Astrocyte (in vitro differentiated cells and primary cell): ENCODE measurements around the gene ZNF512. TPM values are rescaled to one million over a fixed set of nuclear protein-coding genes. Genes with fewer than 3 reads are reported as not detected.
"Not testable (repeated sequence)": the region's sequence is repeated elsewhere in the genome, so short reads cannot be mapped to it uniquely, and the experiment has no call there.

Experiments used
- DNase-seq: peaks from one replicate; pipeline ENCODE4 v3.0.0-alpha.2; 2010; ENCODE audit warnings: low read depth
- FAIRE-seq: peaks from 2 replicates; lab custom pipeline; 2011; peaks lifted over from hg19 to GRCh38; lab: Jason Lieb, UNC
- H2AFZ ChIP-seq: 2 replicates; pipeline ENCODE4 v1.6.0; 2012; ENCODE audit warnings: low read depth, low read length, inconsistent platforms
- H3K27ac ChIP-seq: 2 replicates; pipeline ENCODE4 v1.5.1; 2011; ENCODE audit warnings: low read depth, low read length, inconsistent platforms
- H3K27me3 ChIP-seq: 2 replicates; pipeline ENCODE4 v1.6.0; 2011; ENCODE audit warnings: low read length, inconsistent platforms; ENCODE audit not compliant: insufficient read depth
- H3K36me3 ChIP-seq: 2 replicates; pipeline ENCODE4 v1.5.1; 2011; ENCODE audit warnings: low read length, inconsistent platforms; ENCODE audit not compliant: insufficient read depth
- H3K4me1 ChIP-seq: 2 replicates; pipeline ENCODE4 v1.5.1; 2011; ENCODE audit warnings: low read length, inconsistent platforms; ENCODE audit not compliant: insufficient read depth
- H3K4me2 ChIP-seq: 2 replicates; pipeline ENCODE4 v1.6.0; 2012; ENCODE audit warnings: low read length, inconsistent platforms
- H3K4me3 ChIP-seq: 2 replicates; pipeline ENCODE4 v1.5.1; 2011; ENCODE audit warnings: low read depth, mild to moderate bottlenecking, low read length, inconsistent platforms; ENCODE audit not compliant: insufficient read depth
- H3K79me2 ChIP-seq: 2 replicates; pipeline ENCODE4 v1.6.0; 2012; ENCODE audit warnings: mild to moderate bottlenecking, low read length, inconsistent platforms; ENCODE audit not compliant: insufficient read depth
- H3K9ac ChIP-seq: 2 replicates; pipeline ENCODE4 v1.6.0; 2012; ENCODE audit warnings: mild to moderate bottlenecking, low read length, inconsistent platforms
- H3K9me3 ChIP-seq: 2 replicates; pipeline ENCODE4 v1.5.1; 2012; ENCODE audit warnings: low read depth, mild to moderate bottlenecking, low read length, inconsistent platforms; ENCODE audit not compliant: insufficient read depth
- H4K20me1 ChIP-seq: 2 replicates; pipeline ENCODE4 v1.6.0; 2012; ENCODE audit warnings: low read length, inconsistent platforms; ENCODE audit not compliant: insufficient read depth
- H3K27ac Mint-ChIP-seq: one replicate; pipeline ENCODE4 v1.8.0; 2021; ENCODE audit warnings: mild to moderate bottlenecking, mixed read lengths; ENCODE audit not compliant: unreplicated experiment
- H3K27me3 Mint-ChIP-seq: one replicate; pipeline ENCODE4 v1.8.0; 2021; ENCODE audit warnings: low read depth, mixed read lengths; ENCODE audit not compliant: unreplicated experiment
- H3K36me3 Mint-ChIP-seq: one replicate; pipeline ENCODE4 v1.8.0; 2021; ENCODE audit warnings: low read depth, mixed read lengths; ENCODE audit not compliant: unreplicated experiment
- H3K4me1 Mint-ChIP-seq: one replicate; pipeline ENCODE4 v1.8.0; 2021; ENCODE audit warnings: low read depth, mixed read lengths; ENCODE audit not compliant: unreplicated experiment
- H3K4me3 Mint-ChIP-seq: one replicate; pipeline ENCODE4 v1.8.0; 2021; ENCODE audit warnings: mild to moderate bottlenecking, moderate library complexity, mixed read lengths; ENCODE audit not compliant: unreplicated experiment
- H3K9me3 Mint-ChIP-seq: one replicate; pipeline ENCODE4 v1.8.0; 2021; ENCODE audit warnings: mild to moderate bottlenecking, mixed read lengths; ENCODE audit not compliant: unreplicated experiment
- EZH2 ChIP-seq: IDR thresholded peaks from 2 replicates; pipeline ENCODE4 v1.6.1; 2012; ENCODE audit warnings: mild to moderate bottlenecking, low read length, inconsistent platforms; ENCODE audit not compliant: insufficient read depth
- total RNA-seq: library from RNA; stranded (reverse); gene quantifications from 2 replicates; pipeline ENCODE4 v1.2.1, GENCODE V29; 2021
- TF ChIP-seq, protein P1 (sequence below): IDR thresholded peaks from 2 replicates; pipeline ENCODE4 v1.5.1; 2011; ENCODE audit warnings: low read depth, mild to moderate bottlenecking, inconsistent platforms, low read length, moderate library complexity; ENCODE audit not compliant: insufficient read depth

Gene ZNF512
- total RNA-seq, 1 donor from 2014 or later: 32.5 TPM

- not testable (repeated sequence) for FAIRE-seq, H3K4me3 Mint-ChIP-seq, DNase-seq, H3K36me3 ChIP-seq, H2AFZ ChIP-seq, H3K27ac ChIP-seq, H3K9ac ChIP-seq, H3K27ac Mint-ChIP-seq, H3K4me1 Mint-ChIP-seq, H3K9me3 ChIP-seq, H3K27me3 Mint-ChIP-seq, H3K4me2 ChIP-seq, H3K27me3 ChIP-seq, H3K4me1 ChIP-seq, H3K4me3 ChIP-seq
- peaks cover 27% of the 10 kb centered on the region for H3K9me3 Mint-ChIP-seq
- Histone ChIP-seq H3K79me2 (peaks cover 95% of the 10 kb centered on the region), H4K20me1 (peaks cover 67% of the 10 kb centered on the region)
- peaks cover 33% of the 10 kb centered on the region for H3K36me3 Mint-ChIP-seq
These were observed 11.3 kb downstream of the ZNF512 start for GRCh38 chr2:27594020-27594703.

- H3K27me3 ChIP-seq, H3K27ac ChIP-seq, H3K9me3 ChIP-seq, H3K4me2 ChIP-seq, H3K4me1 Mint-ChIP-seq, H2AFZ ChIP-seq, H3K9ac ChIP-seq, DNase-seq, H3K4me1 ChIP-seq, H3K27me3 Mint-ChIP-seq, H3K4me3 Mint-ChIP-seq, H3K27ac Mint-ChIP-seq, FAIRE-seq, H3K4me3 ChIP-seq: not testable (repeated sequence)
- H3K36me3 Mint-ChIP-seq: peaks cover 33% of the 10 kb centered on the region
- Histone ChIP-seq H3K36me3 (peaks cover 11% of the 10 kb centered on the region), H4K20me1 (peaks cover 68% of the 10 kb centered on the region), H3K79me2 (peaks cover 95% of the 10 kb centered on the region)
- peaks cover 27% of the 10 kb centered on the region for H3K9me3 Mint-ChIP-seq
These were observed 12.6 kb downstream of the ZNF512 start for GRCh38 chr2:27595412-27595811.

DNA sequence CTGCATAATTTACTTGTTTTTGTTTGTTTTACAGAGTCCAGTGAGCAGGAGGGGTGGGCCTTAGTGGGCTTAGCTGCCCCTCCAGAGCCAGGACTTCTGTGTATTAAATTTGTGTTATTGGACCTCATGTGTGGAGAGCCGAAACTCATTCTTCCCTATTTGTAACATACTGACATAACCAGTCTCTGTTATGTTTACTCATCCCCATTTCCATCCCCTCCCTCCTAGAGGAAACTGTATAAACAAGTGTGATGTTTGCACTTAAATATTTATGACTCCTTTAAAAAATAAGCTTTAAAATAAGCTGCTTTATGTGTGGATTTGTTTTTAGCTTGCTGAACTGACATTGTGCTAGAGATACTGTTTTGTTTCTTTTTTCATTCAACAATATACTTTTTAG, 13.8 kb downstream of the ZNF512 start:
- Histone ChIP-seq H4K20me1 (peaks cover 65% of the 10 kb centered on the region), H3K9me3 (no peaks in the 10 kb centered on the region)
- peaks cover 36% of the 10 kb centered on the region for H3K36me3 Mint-ChIP-seq

More for the DNA sequence above, 13.8 kb downstream of the ZNF512 start:
- Histone ChIP-seq H3K4me2 (no peak overlapping the region), H3K4me3 (no peak overlapping the region), H2AFZ (no peak overlapping the region), H3K36me3 (peaks cover 13% of the 10 kb centered on the region), H3K4me1 (no peaks in the 10 kb centered on the region), H3K27ac (no peak overlapping the region), H3K79me2 (peaks cover 94% of the 10 kb centered on the region), H3K9ac (no peak overlapping the region), H3K27me3 (no peaks in the 10 kb centered on the region)
- Mint-ChIP-seq H3K4me1 (no peaks in the 10 kb centered on the region), H3K4me3 (no peak overlapping the region), H3K27me3 (no peaks in the 10 kb centered on the region), H3K9me3 (peaks cover 24% of the 10 kb centered on the region), H3K27ac (no peak overlapping the region)
- no peak for TF ChIP-seq EZH2
- TF ChIP-seq, protein P1, sequence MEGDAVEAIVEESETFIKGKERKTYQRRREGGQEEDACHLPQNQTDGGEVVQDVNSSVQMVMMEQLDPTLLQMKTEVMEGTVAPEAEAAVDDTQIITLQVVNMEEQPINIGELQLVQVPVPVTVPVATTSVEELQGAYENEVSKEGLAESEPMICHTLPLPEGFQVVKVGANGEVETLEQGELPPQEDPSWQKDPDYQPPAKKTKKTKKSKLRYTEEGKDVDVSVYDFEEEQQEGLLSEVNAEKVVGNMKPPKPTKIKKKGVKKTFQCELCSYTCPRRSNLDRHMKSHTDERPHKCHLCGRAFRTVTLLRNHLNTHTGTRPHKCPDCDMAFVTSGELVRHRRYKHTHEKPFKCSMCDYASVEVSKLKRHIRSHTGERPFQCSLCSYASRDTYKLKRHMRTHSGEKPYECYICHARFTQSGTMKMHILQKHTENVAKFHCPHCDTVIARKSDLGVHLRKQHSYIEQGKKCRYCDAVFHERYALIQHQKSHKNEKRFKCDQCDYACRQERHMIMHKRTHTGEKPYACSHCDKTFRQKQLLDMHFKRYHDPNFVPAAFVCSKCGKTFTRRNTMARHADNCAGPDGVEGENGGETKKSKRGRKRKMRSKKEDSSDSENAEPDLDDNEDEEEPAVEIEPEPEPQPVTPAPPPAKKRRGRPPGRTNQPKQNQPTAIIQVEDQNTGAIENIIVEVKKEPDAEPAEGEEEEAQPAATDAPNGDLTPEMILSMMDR: no peak
- FAIRE-seq: no peak
- no peak for DNase-seq
